Measurements from ENCODE around the gene KCNH1. TPM values are rescaled to one million over a fixed set of nuclear protein-coding genes. Genes with fewer than 3 reads are reported as not detected.

KCNH1 gene
- total RNA-seq, 2 experiments from 2014 or later = not detected

DNA sequence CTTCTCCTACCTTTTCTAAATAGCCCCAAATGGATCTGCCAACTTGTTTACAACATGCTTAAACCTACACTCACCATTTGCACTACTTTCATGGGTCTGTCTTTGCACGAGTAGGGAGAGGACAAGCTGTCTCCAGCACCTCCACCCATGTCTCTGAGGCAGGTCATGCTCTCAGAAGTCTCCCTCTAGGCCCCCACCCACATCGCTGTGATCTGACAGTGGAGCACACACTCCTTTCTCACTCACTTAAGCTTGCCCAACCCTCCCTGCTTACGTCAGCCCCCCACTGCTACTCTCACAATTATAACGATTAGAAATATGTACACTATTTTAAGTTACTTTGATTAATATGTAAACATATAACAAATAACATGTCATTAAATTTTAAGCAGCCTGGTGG is 141.1 kb downstream of the KCNH1 start:
- H3K36me3 Mint-ChIP-seq (ENCODE audit: low read depth) = no peaks in the 10 kb centered on the region
- TF ChIP-seq, protein P1, sequence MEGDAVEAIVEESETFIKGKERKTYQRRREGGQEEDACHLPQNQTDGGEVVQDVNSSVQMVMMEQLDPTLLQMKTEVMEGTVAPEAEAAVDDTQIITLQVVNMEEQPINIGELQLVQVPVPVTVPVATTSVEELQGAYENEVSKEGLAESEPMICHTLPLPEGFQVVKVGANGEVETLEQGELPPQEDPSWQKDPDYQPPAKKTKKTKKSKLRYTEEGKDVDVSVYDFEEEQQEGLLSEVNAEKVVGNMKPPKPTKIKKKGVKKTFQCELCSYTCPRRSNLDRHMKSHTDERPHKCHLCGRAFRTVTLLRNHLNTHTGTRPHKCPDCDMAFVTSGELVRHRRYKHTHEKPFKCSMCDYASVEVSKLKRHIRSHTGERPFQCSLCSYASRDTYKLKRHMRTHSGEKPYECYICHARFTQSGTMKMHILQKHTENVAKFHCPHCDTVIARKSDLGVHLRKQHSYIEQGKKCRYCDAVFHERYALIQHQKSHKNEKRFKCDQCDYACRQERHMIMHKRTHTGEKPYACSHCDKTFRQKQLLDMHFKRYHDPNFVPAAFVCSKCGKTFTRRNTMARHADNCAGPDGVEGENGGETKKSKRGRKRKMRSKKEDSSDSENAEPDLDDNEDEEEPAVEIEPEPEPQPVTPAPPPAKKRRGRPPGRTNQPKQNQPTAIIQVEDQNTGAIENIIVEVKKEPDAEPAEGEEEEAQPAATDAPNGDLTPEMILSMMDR (IDR thresholded peaks at IDR 0.05) = no peak
- no peak overlapping the region for H3K4me3 Mint-ChIP-seq
- ATAC-seq = no peak
- no peaks in the 10 kb centered on the region for H3K4me1 Mint-ChIP-seq (ENCODE audit: low read depth)
- ChIA-PET POLR2A (no interaction called here), CTCF (no interaction called here)
- peaks cover 10% of the 10 kb centered on the region for H3K27me3 Mint-ChIP-seq
- no peaks in the 10 kb centered on the region for H3K9me3 Mint-ChIP-seq
- intact Hi-C loops (cut with micrococcal nuclease) = no loop called here
- no peak overlapping the region for H3K27ac Mint-ChIP-seq
- no peak for DNase-seq

DNA sequence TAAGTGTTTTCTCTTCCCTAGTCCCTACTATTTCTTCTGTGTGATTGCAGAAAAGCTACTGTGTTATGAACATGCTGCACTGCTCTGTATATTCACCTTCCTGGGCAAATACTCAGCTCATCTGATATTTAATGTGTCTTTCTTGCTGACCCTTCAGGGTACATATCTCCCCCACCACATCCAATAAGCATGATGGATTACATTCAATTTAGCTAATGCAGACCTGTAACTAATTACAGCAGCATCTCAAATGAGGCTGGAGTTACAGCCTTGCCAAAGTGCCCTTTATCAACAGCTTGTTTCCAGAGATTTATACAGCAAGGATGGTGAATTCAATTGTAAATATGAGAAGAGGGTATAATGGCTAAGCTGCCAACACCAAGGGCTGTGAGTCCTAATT is 144.0 kb downstream of the KCNH1 start:
- TF ChIP-seq, protein P1 (IDR thresholded peaks at IDR 0.05) = no peak
- ChIA-PET CTCF (no interaction called here), POLR2A (no interaction called here)
- Mint-ChIP-seq H3K27me3 (peaks cover 15% of the 10 kb centered on the region), H3K4me3 (no peak overlapping the region), H3K4me1 (ENCODE audit: low read depth) (no peaks in the 10 kb centered on the region), H3K9me3 (no peaks in the 10 kb centered on the region), H3K27ac (no peak overlapping the region), H3K36me3 (ENCODE audit: low read depth) (no peaks in the 10 kb centered on the region)
- intact Hi-C loops (cut with micrococcal nuclease) = no loop called here
- DNase-seq (no peak), ATAC-seq (no peak)

DNA sequence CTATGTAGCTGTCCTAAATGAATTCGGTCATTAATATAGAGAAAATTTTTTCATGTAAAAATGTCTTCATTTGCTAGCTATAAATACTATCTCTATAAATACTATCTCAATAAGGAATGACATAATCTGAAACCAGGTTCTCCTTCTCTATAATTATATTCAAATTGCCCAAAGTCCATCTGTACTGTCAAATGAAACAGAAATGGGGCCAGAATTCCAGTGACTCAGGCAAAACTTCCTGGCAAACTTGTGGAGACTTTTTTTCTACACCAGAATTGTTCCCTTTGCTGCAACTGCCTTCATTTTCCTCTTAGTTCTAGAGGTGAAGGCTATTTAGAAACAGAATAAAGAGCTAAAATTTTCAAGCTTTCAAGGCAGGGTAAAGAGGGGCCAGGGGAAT is 152.5 kb downstream of the KCNH1 start:
- intact Hi-C loops (cut with micrococcal nuclease) = no loop called here
- peaks cover 3% of the 10 kb centered on the region for H3K27me3 Mint-ChIP-seq
- no peak overlapping the region for H3K27ac Mint-ChIP-seq
- POLR2A ChIA-PET = no interaction called here
- H3K36me3 Mint-ChIP-seq (ENCODE audit: low read depth) = no peaks in the 10 kb centered on the region
- CTCF ChIA-PET = no interaction called here
- no peak for DNase-seq
- H3K4me3 Mint-ChIP-seq = no peak overlapping the region
- H3K9me3 Mint-ChIP-seq = peaks cover 5% of the 10 kb centered on the region
- TF ChIP-seq, protein P1 (IDR thresholded peaks at IDR 0.05) = no peak
- H3K4me1 Mint-ChIP-seq (ENCODE audit: low read depth) = no peaks in the 10 kb centered on the region
- no peak for ATAC-seq

DNA sequence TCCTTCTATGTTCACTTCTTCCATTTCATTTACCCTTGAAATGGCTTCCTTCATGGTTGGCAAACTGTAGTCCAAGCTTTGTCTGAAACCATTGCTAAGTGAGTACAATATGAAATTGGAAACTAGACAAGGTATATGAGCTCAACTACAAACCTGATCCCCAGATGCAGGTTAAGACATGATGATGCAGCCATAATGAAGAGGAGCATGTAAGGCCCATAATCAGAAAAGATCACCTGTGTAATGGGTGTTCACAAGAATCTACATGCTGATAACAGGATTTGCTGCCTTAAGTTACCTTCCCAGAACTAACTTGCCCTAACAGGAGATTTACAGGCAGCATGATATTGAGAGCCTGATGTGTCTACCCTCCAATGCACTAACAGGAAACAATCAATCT is 153.9 kb downstream of the KCNH1 start:
- ChIA-PET CTCF (no interaction called here), POLR2A (no interaction called here)
- TF ChIP-seq, protein P1 (IDR thresholded peaks at IDR 0.05) = no peak
- H3K4me3 Mint-ChIP-seq = no peak overlapping the region
- ATAC-seq (no peak), DNase-seq (no peak)
- no peak overlapping the region for H3K27ac Mint-ChIP-seq
- H3K27me3 Mint-ChIP-seq = peaks cover 3% of the 10 kb centered on the region
- peaks cover 5% of the 10 kb centered on the region for H3K9me3 Mint-ChIP-seq
- H3K36me3 Mint-ChIP-seq (ENCODE audit: low read depth) = no peaks in the 10 kb centered on the region
- no peaks in the 10 kb centered on the region for H3K4me1 Mint-ChIP-seq (ENCODE audit: low read depth)
- intact Hi-C loops (cut with micrococcal nuclease) = no loop called here

DNA sequence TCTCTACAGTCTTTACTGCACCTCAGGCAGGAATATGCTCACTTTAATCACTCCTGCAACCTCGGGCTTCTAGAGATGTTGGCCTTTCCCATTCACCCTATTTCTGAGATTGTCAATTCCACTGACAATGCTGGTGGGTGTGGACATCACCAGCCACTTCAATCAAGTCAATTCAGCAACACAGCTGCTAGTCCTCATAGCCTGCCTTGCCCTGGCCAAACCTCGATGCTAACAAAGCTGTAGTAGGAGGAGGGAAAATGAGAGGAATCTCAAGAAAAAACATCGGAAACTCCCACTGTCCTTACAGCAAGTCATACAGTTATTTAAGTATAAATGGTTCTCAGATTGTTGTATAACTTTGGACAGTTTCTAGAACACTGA is 155.0 kb downstream of the KCNH1 start:
- H3K27me3 Mint-ChIP-seq = peaks cover 3% of the 10 kb centered on the region
- ATAC-seq (no peak), DNase-seq (no peak)
- H3K4me3 Mint-ChIP-seq = no peak overlapping the region
- intact Hi-C loops (cut with micrococcal nuclease) = no loop called here
- H3K27ac Mint-ChIP-seq = no peak overlapping the region
- no peaks in the 10 kb centered on the region for H3K36me3 Mint-ChIP-seq (ENCODE audit: low read depth)
- peaks cover 5% of the 10 kb centered on the region for H3K9me3 Mint-ChIP-seq
- TF ChIP-seq, protein P1 (IDR thresholded peaks at IDR 0.05) = no peak
- CTCF ChIA-PET = no interaction called here
- POLR2A ChIA-PET = no interaction called here
- H3K4me1 Mint-ChIP-seq (ENCODE audit: low read depth) = no peaks in the 10 kb centered on the region

Measured in activated CD8-positive, alpha-beta T cell treated with anti-CD3 and anti-CD28 coated beads for 36 hours (primary cell).